Measurements from ENCODE around the gene ARHGAP24. TPM values are rescaled to one million over a fixed set of nuclear protein-coding genes. Genes with fewer than 3 reads are reported as not detected.

ARHGAP24 gene
- total and polyA plus RNA-seq, 4 donors, result 1.8 to 15.2 (median 3.3) TPM

DNA sequence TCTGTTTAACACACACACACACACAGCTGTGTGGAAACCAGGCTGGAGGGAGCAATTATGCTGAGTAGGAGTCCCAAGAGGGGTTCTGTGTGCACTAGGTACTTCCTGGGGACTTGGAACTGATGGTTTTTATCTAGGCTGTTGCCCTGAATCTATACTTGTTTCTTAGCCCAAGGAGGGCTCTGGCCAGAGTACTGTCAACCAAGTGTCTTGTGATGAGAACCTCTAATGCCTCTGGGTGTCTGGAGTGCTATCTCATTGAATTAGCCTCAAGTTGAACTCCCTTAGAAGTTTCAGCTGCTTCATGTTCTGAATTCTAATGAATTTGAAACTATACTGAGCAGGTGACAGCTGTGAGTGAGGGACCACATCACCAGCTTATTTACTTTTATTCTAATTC is 16.6 kb downstream of the ARHGAP24 start (continued):
- TF ChIP-seq, protein P1, sequence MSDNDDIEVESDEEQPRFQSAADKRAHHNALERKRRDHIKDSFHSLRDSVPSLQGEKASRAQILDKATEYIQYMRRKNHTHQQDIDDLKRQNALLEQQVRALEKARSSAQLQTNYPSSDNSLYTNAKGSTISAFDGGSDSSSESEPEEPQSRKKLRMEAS (IDR thresholded peaks at IDR 0.05), result no peak
- no peak for TF ChIP-seq HNF4G (IDR thresholded peaks at IDR 0.05)

DNA sequence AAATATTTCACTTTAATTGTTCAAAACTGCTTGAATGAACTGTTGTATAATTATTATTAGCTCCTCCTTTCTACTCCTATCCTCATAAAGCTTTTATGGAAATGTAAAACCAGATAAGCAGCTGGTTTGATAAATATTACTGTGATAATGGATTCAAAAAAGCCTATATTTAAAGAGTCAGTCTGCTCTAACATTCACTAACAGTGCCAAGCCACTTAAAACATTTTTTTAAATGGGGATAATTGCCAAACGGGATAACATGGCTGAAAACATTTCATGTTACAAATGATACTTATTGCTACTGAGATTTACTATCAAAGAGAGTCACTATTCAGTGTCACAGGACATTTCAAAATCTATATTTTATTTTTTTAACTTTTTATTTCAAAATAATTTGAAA is 17.4 kb downstream of the ARHGAP24 start:
- Histone ChIP-seq H3K27me3 (ENCODE audit: control insufficient read depth in 4 of 4, insufficient read depth in 4 of 4, low read length in 3 of 4) (no peaks in the 10 kb centered on the region), H3K27ac (ENCODE audit: low read depth in 1 of 2, low read length in 2 of 2) (no peak overlapping the region), H3K9me3 (ENCODE audit: control insufficient read depth in 4 of 4, low read length in 3 of 4) (no peaks in the 10 kb centered on the region), H3K36me3 (ENCODE audit: control insufficient read depth in 4 of 4, insufficient read depth in 3 of 4, low read depth in 1 of 4, low read length in 3 of 4) (no peaks in the 10 kb centered on the region), H3K4me1 (ENCODE audit: control insufficient read depth in 4 of 4, insufficient read depth in 4 of 4, low read length in 3 of 4) (no peaks in the 10 kb centered on the region), H3K4me3 (ENCODE audit: low read depth in 1 of 3, low read length in 3 of 3) (no peak overlapping the region), H3K9ac (ENCODE audit: low read depth in 1 of 2, low read length in 2 of 2) (no peak overlapping the region)
- WGBS, result 75% methylated on average over 1 of the region's 1 CpG
- DNase-seq (ENCODE audit: low spot score), result no peak
- TF ChIP-seq, protein P2, sequence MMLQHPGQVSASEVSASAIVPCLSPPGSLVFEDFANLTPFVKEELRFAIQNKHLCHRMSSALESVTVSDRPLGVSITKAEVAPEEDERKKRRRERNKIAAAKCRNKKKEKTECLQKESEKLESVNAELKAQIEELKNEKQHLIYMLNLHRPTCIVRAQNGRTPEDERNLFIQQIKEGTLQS (IDR thresholded peaks at IDR 0.05), result no peak
- TF ChIP-seq, protein P3, sequence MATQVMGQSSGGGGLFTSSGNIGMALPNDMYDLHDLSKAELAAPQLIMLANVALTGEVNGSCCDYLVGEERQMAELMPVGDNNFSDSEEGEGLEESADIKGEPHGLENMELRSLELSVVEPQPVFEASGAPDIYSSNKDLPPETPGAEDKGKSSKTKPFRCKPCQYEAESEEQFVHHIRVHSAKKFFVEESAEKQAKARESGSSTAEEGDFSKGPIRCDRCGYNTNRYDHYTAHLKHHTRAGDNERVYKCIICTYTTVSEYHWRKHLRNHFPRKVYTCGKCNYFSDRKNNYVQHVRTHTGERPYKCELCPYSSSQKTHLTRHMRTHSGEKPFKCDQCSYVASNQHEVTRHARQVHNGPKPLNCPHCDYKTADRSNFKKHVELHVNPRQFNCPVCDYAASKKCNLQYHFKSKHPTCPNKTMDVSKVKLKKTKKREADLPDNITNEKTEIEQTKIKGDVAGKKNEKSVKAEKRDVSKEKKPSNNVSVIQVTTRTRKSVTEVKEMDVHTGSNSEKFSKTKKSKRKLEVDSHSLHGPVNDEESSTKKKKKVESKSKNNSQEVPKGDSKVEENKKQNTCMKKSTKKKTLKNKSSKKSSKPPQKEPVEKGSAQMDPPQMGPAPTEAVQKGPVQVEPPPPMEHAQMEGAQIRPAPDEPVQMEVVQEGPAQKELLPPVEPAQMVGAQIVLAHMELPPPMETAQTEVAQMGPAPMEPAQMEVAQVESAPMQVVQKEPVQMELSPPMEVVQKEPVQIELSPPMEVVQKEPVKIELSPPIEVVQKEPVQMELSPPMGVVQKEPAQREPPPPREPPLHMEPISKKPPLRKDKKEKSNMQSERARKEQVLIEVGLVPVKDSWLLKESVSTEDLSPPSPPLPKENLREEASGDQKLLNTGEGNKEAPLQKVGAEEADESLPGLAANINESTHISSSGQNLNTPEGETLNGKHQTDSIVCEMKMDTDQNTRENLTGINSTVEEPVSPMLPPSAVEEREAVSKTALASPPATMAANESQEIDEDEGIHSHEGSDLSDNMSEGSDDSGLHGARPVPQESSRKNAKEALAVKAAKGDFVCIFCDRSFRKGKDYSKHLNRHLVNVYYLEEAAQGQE (IDR thresholded peaks at IDR 0.05), result no peak
- TF ChIP-seq FOXA1 (IDR thresholded peaks at IDR 0.05) (no peak), NR2F2 (IDR thresholded peaks at IDR 0.05) (no peak), RAD21 (IDR thresholded peaks at IDR 0.05) (no peak), SP1 (IDR thresholded peaks at IDR 0.05) (no peak), GABPA (IDR thresholded peaks at IDR 0.05 in 1 of 2, conservative IDR thresholded peaks at IDR 0.05 in 1 of 2) (no peak), TAF1 (conservative IDR thresholded peaks at IDR 0.05) (no peak), YY1 (IDR thresholded peaks at IDR 0.05) (no peak), HNF4G (IDR thresholded peaks at IDR 0.05) (no peak), HNF4A (conservative IDR thresholded peaks at IDR 0.05) (no peak), FOXA2 (IDR thresholded peaks at IDR 0.05) (no peak), JUND (IDR thresholded peaks at IDR 0.05) (no peak), EGR1 (IDR thresholded peaks at IDR 0.05; ENCODE audit: low read depth in 2 of 2) (no peak), RXRA (IDR thresholded peaks at IDR 0.05) (no peak)
- TF ChIP-seq, protein P1 (IDR thresholded peaks at IDR 0.05), result no peak
- TF ChIP-seq, protein P4, sequence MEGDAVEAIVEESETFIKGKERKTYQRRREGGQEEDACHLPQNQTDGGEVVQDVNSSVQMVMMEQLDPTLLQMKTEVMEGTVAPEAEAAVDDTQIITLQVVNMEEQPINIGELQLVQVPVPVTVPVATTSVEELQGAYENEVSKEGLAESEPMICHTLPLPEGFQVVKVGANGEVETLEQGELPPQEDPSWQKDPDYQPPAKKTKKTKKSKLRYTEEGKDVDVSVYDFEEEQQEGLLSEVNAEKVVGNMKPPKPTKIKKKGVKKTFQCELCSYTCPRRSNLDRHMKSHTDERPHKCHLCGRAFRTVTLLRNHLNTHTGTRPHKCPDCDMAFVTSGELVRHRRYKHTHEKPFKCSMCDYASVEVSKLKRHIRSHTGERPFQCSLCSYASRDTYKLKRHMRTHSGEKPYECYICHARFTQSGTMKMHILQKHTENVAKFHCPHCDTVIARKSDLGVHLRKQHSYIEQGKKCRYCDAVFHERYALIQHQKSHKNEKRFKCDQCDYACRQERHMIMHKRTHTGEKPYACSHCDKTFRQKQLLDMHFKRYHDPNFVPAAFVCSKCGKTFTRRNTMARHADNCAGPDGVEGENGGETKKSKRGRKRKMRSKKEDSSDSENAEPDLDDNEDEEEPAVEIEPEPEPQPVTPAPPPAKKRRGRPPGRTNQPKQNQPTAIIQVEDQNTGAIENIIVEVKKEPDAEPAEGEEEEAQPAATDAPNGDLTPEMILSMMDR (IDR thresholded peaks at IDR 0.05; ENCODE audit: low read depth, low read length, missing input control), result no peak
- TF ChIP-seq, protein P5, sequence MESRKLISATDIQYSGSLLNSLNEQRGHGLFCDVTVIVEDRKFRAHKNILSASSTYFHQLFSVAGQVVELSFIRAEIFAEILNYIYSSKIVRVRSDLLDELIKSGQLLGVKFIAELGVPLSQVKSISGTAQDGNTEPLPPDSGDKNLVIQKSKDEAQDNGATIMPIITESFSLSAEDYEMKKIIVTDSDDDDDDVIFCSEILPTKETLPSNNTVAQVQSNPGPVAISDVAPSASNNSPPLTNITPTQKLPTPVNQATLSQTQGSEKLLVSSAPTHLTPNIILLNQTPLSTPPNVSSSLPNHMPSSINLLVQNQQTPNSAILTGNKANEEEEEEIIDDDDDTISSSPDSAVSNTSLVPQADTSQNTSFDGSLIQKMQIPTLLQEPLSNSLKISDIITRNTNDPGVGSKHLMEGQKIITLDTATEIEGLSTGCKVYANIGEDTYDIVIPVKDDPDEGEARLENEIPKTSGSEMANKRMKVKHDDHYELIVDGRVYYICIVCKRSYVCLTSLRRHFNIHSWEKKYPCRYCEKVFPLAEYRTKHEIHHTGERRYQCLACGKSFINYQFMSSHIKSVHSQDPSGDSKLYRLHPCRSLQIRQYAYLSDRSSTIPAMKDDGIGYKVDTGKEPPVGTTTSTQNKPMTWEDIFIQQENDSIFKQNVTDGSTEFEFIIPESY (IDR thresholded peaks at IDR 0.05), result no peak

Data from liver (tissue), 9 donors.